HG02943 (cell line): ENCODE measurements around the gene RHD.
"Not testable (repeated sequence)": the region's sequence is repeated elsewhere in the genome, so short reads cannot be mapped to it uniquely, and the experiment has no call there.

Experiments
- ATAC-seq: cut with Tn5 transposase; IDR thresholded peaks from one replicate; pipeline ENCODE4 v1.9.1; 2021; ENCODE audit warnings: mild to moderate bottlenecking, low read depth, moderate library complexity; ENCODE audit not compliant: unreplicated experiment

The RHD gene

GRCh38 chr1:25341746-25342145, 69.4 kb downstream of the RHD start:
- no peak for ATAC-seq

GRCh38 chr1:25342846-25343245, 70.5 kb downstream of the RHD start:
- no peak for ATAC-seq

GRCh38 chr1:25343872-25344271, 71.6 kb downstream of the RHD start:
- ATAC-seq = no peak

GRCh38 chr1:25347556-25347955, 75.2 kb downstream of the RHD start:
- no peak for ATAC-seq

GRCh38 chr1:25349606-25350005, 77.3 kb downstream of the RHD start:
- no peak for ATAC-seq

GRCh38 chr1:25355841-25356395, 83.6 kb downstream of the RHD start:
- no peak for ATAC-seq

- no peak for ATAC-seq
These were observed 84.1 kb downstream of the RHD start for GRCh38 chr1:25356441-25356840.

GRCh38 chr1:25356848-25357247, 84.5 kb downstream of the RHD start:
- ATAC-seq = no peak

- ATAC-seq = no peak
These were observed 88.6 kb downstream of the RHD start for GRCh38 chr1:25360596-25361581.

- ATAC-seq = no peak
These were observed 89.6 kb downstream of the RHD start for GRCh38 chr1:25361901-25362300.

- ATAC-seq = not testable (repeated sequence)
These were observed 90.6 kb downstream of the RHD start for GRCh38 chr1:25362634-25363559.

- no peak for ATAC-seq
These were observed 96.9 kb downstream of the RHD start for GRCh38 chr1:25369241-25369640.

GRCh38 chr1:25369691-25370271, 97.5 kb downstream of the RHD start:
- not testable (repeated sequence) for ATAC-seq

- not testable (repeated sequence) for ATAC-seq
These were observed 99.4 kb downstream of the RHD start for GRCh38 chr1:25371757-25372156.

GRCh38 chr1:25378367-25378766, 106.1 kb downstream of the RHD start:
- not testable (repeated sequence) for ATAC-seq
